CD14-positive monocyte (primary cell): ENCODE data around the gene DACT2. TPM values are rescaled to one million over a fixed set of nuclear protein-coding genes. Genes with fewer than 3 reads are reported as not detected.
"Not testable (repeated sequence)": the region's sequence is repeated elsewhere in the genome, so short reads cannot be mapped to it uniquely, and the experiment has no call there.

Experiments used
- DNase-seq, 3 donors: peaks; one replicate each; pipeline ENCODE4 v3.0.0-alpha.2; 2011 to 2022
- H2AFZ ChIP-seq: 2 replicates; pipeline ENCODE4 v1.6.0; 2012; ENCODE audit warnings: mild to moderate bottlenecking, low read depth, low read length, inconsistent platforms; ENCODE audit not compliant: insufficient read depth, poor library complexity, severe bottlenecking
- H3K27ac ChIP-seq, 2 donors: 1 replicate in 1 of 2; 2 replicates in 1 of 2; pipeline ENCODE4 v1.5.1; 2012 to 2013; ENCODE audit warnings: low read length in 2 of 2, control low read depth in 1 of 2, inconsistent platforms in 1 of 2, low read depth in 1 of 2, mild to moderate bottlenecking in 1 of 2
- H3K27me3 ChIP-seq, 2 donors: one replicate each; pipeline versions ENCODE4 v1.6.0 to v1.6.1; 2011 to 2013; ENCODE audit warnings: low read length in 2 of 2; ENCODE audit not compliant: control insufficient read depth in 2 of 2, insufficient read depth in 2 of 2
- H3K36me3 ChIP-seq, 2 donors: replicated peaks in 1 of 2; 1 replicate in 1 of 2; 2 replicates in 1 of 2; pipeline versions ENCODE4 v1.5.1 to v1.6.1; 2012 to 2013; ENCODE audit warnings: low read length in 2 of 2, control low read depth in 1 of 2, inconsistent platforms in 1 of 2, mild to moderate bottlenecking in 1 of 2; ENCODE audit not compliant: insufficient read depth in 2 of 2, control insufficient read depth in 1 of 2
- H3K4me1 ChIP-seq, 2 donors: 1 replicate in 1 of 2; 2 replicates in 1 of 2; pipeline versions ENCODE4 v1.5.1 to v1.6.1; 2012 to 2013; ENCODE audit warnings: low read length in 2 of 2, control low read depth in 1 of 2, inconsistent platforms in 1 of 2, mild to moderate bottlenecking in 1 of 2, moderate library complexity in 1 of 2; ENCODE audit not compliant: insufficient read depth in 2 of 2, control insufficient read depth in 1 of 2
- H3K4me2 ChIP-seq: replicated peaks from 2 replicates; pipeline ENCODE3; 2012; ENCODE audit warnings: low read length, moderate library complexity, mild to moderate bottlenecking; ENCODE audit not compliant: poor library complexity, severe bottlenecking; ENCODE audit errors: extremely low read depth
- H3K4me3 ChIP-seq, 3 experiments: fragments of 200-600 bp in 1 of 3; sonication (generic) in 1 of 3; replicated peaks in 1 of 3; 1 replicate in 2 of 3; 2 replicates in 1 of 3; pipeline ENCODE4 v1.5.1; 2011 to 2013; ENCODE audit warnings: low read length in 3 of 3, mild to moderate bottlenecking in 3 of 3, control low read depth in 2 of 3, low read depth in 2 of 3, inconsistent platforms in 1 of 3, moderate library complexity in 1 of 3
- H3K79me2 ChIP-seq: 2 replicates; pipeline ENCODE4 v1.6.0; 2012; ENCODE audit warnings: mild to moderate bottlenecking, control low read depth, inconsistent platforms, low read length, moderate library complexity; ENCODE audit not compliant: insufficient read depth
- H3K9ac ChIP-seq: 2 replicates; pipeline ENCODE4 v1.6.0; 2017; ENCODE audit warnings: low read length, mild to moderate bottlenecking; ENCODE audit not compliant: insufficient read depth, poor library complexity, severe bottlenecking
- H3K9me3 ChIP-seq, 2 donors: replicated peaks in 1 of 2; 1 replicate in 1 of 2; 2 replicates in 1 of 2; pipeline versions ENCODE4 v1.5.1 to v1.6.1; 2012 to 2013; ENCODE audit warnings: low read length in 2 of 2, control low read depth in 1 of 2; ENCODE audit not compliant: control insufficient read depth in 1 of 2, insufficient read depth in 1 of 2
- H4K20me1 ChIP-seq: 2 replicates; pipeline ENCODE4 v1.6.0; 2012; ENCODE audit warnings: mild to moderate bottlenecking, low read length, control low read depth, moderate library complexity; ENCODE audit not compliant: insufficient read depth
- H3K27ac Mint-ChIP-seq, 7 donors: one replicate each; pipeline ENCODE4 v1.8.0; 2020; ENCODE audit warnings: mild to moderate bottlenecking in 7 of 7, mixed read lengths in 7 of 7, moderate library complexity in 6 of 7, inconsistent platforms in 2 of 7
- H3K27me3 Mint-ChIP-seq, 3 donors: one replicate each; pipeline ENCODE4 v1.8.0; 2021 to 2022; ENCODE audit warnings: low read depth in 3 of 3, mild to moderate bottlenecking in 3 of 3, mixed read lengths in 3 of 3, moderate library complexity in 3 of 3, inconsistent platforms in 1 of 3
- H3K36me3 Mint-ChIP-seq, 2 donors: one replicate each; pipeline ENCODE4 v1.8.0; 2020; ENCODE audit warnings: mixed read lengths in 2 of 2, inconsistent platforms in 1 of 2, mild to moderate bottlenecking in 1 of 2
- H3K4me1 Mint-ChIP-seq: one replicate; pipeline ENCODE4 v1.8.0; 2020; ENCODE audit warnings: mild to moderate bottlenecking, mixed read lengths
- H3K4me3 Mint-ChIP-seq, 2 donors: one replicate each; pipeline ENCODE4 v1.8.0; 2020; ENCODE audit warnings: mild to moderate bottlenecking in 2 of 2, mixed read lengths in 2 of 2, moderate library complexity in 1 of 2
- H3K9me3 Mint-ChIP-seq, 7 donors: one replicate each; pipeline ENCODE4 v1.8.0; 2020 to 2022; ENCODE audit warnings: mixed read lengths in 7 of 7, mild to moderate bottlenecking in 6 of 7, moderate library complexity in 6 of 7, inconsistent platforms in 2 of 7
- CTCF ChIP-seq: fragments of 200-600 bp; IDR thresholded peaks from one replicate; pipeline ENCODE4 v1.8.0; 2022; ENCODE audit warnings: antibody characterized with exemption, mild to moderate bottlenecking
- WGBS: methylation state at CpG from one replicate; pipeline ENCODE4 v1.1.5; 2013; ENCODE audit warnings: missing lambda C conversion rate; ENCODE audit not compliant: insufficient coverage; 5-methylcytosine and 5-hydroxymethylcytosine counted together
- intact Hi-C, 2 donors: fragments of 100-400 bp; cut with micrococcal nuclease; formaldehyde crosslinking; loops; one replicate each; pipeline versions ENCODE4 v1.15.0 to v1.15.1; 2023
- polyA plus RNA-seq, 3 donors: library from polyadenylated mRNA; depleted of rRNA in 1 of 3; unstranded in 2 of 3; stranded (reverse) in 1 of 3; fragments of 300-500 nt in 2 of 3; fragments of >200 nt in 1 of 3; fragmentation: Illumina TruSeq in 2 of 3; gene quantifications; 1 replicate in 2 of 3; 2 replicates in 1 of 3; pipeline ENCODE4 v1.2.3, GENCODE V29; 2012 to 2021

The DACT2 gene
- polyA plus RNA-seq, 3 donors: not detected

- Mint-ChIP-seq H3K4me1 (no peaks in the 10 kb centered on the region), H3K27ac (no peak overlapping the region), H3K36me3 (no peaks in the 10 kb centered on the region), H3K27me3 (peaks cover 17 to 30% (median 28%) of the 10 kb centered on the region in 3 donors), H3K9me3 (peaks cover 0 to 2% (median 0%) of the 10 kb centered on the region in 7 donors), H3K4me3 (peak overlapping the region in 1 of 2 donors; percentile 19)
- no peak overlapping the region for H2AFZ ChIP-seq
- intact Hi-C loops: no loop called here
- H3K27me3 ChIP-seq: peaks cover 0 to 21% of the 10 kb centered on the region in 2 donors
- no peaks in the 10 kb centered on the region for H3K79me2 ChIP-seq
- H3K4me1 ChIP-seq: no peaks in the 10 kb centered on the region
- no peak overlapping the region for H3K27ac ChIP-seq
- no peaks in the 10 kb centered on the region for H3K36me3 ChIP-seq
- H3K4me2 ChIP-seq: no peak overlapping the region
- DNase-seq: no peak
- H3K4me3 ChIP-seq: no peak overlapping the region
- WGBS: 30% methylated on average over 9 of the region's 15 CpGs
- H4K20me1 ChIP-seq: no peaks in the 10 kb centered on the region
- no peak for TF ChIP-seq CTCF
- no peak overlapping the region for H3K9ac ChIP-seq
- no peaks in the 10 kb centered on the region for H3K9me3 ChIP-seq
Observed at GRCh38 chr6:168313431-168314011, 6.1 kb downstream of the DACT2 start.

DNA sequence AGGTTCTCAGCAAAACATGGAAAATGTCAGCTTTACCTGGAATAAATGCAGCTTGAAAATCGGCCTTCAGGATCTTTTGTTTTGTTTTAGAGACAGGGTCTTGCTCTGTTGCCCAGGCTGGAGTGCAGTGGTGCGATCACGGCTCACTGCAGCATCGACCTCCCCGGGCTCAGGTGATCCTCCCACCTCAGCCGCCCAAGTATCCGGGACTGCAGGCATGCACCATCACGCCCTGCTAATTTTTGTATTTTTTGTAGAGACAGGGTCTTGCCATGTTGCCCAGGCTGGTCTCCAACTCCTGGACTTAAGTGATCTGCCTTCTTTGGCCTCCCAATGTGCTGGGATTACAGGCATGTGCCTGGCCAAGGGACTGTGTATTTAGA is 7.5 kb downstream of the DACT2 start:
- H3K9me3 Mint-ChIP-seq, H2AFZ ChIP-seq, H3K27ac Mint-ChIP-seq, H3K4me1 Mint-ChIP-seq, H3K36me3 ChIP-seq, H3K4me1 ChIP-seq, H3K79me2 ChIP-seq, H3K4me3 ChIP-seq, H3K9me3 ChIP-seq, H3K9ac ChIP-seq, intact Hi-C loops, H3K36me3 Mint-ChIP-seq, H3K27ac ChIP-seq, H3K4me2 ChIP-seq, H4K20me1 ChIP-seq, H3K4me3 Mint-ChIP-seq, DNase-seq: not testable (repeated sequence)
- H3K27me3 Mint-ChIP-seq: peaks cover 12 to 24% (median 22%) of the 10 kb centered on the region in 3 donors
- 95% methylated on average over 8 of the region's 8 CpGs for WGBS
- peaks cover 0 to 15% of the 10 kb centered on the region in 2 donors for H3K27me3 ChIP-seq
